ENCODE results near the gene TEX36. TPM values are rescaled to one million over a fixed set of nuclear protein-coding genes. Genes with fewer than 3 reads are reported as not detected.
A peak's percentile ranks its signal among the peaks of the same experiment; 100 is the strongest.
"Not testable (repeated sequence)": the region's sequence is repeated elsewhere in the genome, so short reads cannot be mapped to it uniquely, and the experiment has no call there.

Gene TEX36, protein sequence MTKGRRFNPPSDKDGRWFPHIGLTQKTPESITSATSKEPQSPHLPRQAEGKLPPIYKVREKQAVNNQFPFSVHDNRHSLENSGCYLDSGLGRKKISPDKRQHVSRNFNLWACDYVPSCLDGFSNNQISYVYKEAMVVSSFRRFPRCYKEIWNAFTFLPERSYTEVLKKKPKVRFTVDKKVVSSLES
- not detected in 2 replicates for total RNA-seq

DNA sequence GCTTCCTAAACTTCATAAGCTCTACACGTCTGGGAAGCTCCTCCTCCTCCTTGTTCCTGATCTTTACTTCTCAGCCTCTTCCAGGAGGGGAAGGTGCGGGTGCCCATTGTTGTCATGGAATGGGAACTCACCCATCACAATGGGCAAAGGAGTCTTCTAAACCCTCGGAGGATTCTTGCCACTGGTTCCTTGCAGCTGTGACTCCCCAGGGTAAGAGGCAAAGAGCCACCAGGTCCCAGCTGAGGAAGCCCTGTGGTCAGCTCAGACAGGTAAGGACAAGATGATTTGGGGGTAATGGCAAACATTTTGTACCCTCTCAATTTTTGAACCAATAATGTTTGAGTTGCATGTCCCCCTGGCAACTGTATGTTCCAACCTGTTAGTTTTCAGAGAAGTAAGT lies at the start of gene TEX36:
TSS of gene TEX36 (minus strand) at position 101 of the 400 bp plus-strand sequence. CDS start 174 bp downstream, outside the sequence.
- H3K27me3 Mint-ChIP-seq = no peaks in the 10 kb centered on the region
- H3K27ac Mint-ChIP-seq = no peak within 1 kb of the TSS
- no peaks in the 10 kb centered on the region for H3K36me3 Mint-ChIP-seq (ENCODE audit: low read depth)
- H3K4me3 Mint-ChIP-seq = no peak within 1 kb of the TSS
- H3K9me3 Mint-ChIP-seq = peaks cover 5% of the 10 kb centered on the region
- no peak for DNase-seq
- H3K4me1 Mint-ChIP-seq = no peaks in the 10 kb centered on the region
- intact Hi-C loops (cut with micrococcal nuclease) = no loop called here

DNA sequence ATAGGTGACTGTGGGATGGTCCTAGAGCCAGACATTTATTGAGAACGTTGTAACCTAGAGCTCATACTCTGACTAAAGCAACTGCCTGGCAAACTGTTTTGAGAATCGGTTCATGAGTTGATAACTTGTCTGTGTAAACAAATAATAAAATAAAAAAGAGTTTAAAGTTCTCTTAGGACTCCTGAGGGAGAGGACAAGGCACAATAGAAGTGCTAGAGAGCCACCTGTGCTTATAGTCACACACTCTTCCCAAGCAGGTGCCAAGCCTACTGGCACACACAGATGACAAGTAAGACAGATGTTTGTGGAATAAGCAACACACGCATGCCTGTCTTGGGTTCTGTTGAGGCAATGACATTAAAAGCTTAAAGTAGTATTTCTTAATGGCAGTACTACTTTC lies 44.5 kb upstream of the TEX36 start:
- no peak for DNase-seq
- Mint-ChIP-seq H3K4me1 (peaks cover 7% of the 10 kb centered on the region), H3K9me3 (no peaks in the 10 kb centered on the region), H3K4me3 (no peak overlapping the region), H3K36me3 (ENCODE audit: low read depth) (peaks cover 78% of the 10 kb centered on the region), H3K27me3 (no peaks in the 10 kb centered on the region), H3K27ac (no peak overlapping the region)
- intact Hi-C loops (cut with micrococcal nuclease) = no loop called here

DNA sequence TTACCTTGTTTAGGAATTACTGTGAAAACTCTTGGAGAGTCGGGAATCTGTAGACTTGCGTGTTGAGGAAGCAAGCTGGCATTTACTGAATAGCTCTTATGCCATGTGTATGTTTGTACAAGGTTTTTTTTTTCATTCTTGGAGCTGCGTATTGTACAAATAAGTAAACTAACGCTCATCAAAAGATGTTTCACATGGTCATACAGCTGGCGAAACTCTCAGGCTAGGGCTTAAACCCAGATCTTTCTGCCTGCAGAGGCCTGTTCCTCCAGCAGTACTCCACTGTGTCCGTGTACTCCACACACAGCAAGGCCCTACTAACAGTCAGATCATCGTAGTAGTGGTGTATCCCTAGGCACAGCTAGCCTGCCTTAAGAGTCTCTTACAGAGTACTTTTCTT lies 44.0 kb upstream of the TEX36 start:
- no peak for DNase-seq
- H3K4me3 Mint-ChIP-seq = no peak overlapping the region
- no peaks in the 10 kb centered on the region for H3K27me3 Mint-ChIP-seq
- intact Hi-C loops (cut with micrococcal nuclease) = no loop called here
- no peak overlapping the region for H3K27ac Mint-ChIP-seq
- no peaks in the 10 kb centered on the region for H3K9me3 Mint-ChIP-seq
- peaks cover 78% of the 10 kb centered on the region for H3K36me3 Mint-ChIP-seq (ENCODE audit: low read depth)
- H3K4me1 Mint-ChIP-seq = peaks cover 9% of the 10 kb centered on the region

DNA sequence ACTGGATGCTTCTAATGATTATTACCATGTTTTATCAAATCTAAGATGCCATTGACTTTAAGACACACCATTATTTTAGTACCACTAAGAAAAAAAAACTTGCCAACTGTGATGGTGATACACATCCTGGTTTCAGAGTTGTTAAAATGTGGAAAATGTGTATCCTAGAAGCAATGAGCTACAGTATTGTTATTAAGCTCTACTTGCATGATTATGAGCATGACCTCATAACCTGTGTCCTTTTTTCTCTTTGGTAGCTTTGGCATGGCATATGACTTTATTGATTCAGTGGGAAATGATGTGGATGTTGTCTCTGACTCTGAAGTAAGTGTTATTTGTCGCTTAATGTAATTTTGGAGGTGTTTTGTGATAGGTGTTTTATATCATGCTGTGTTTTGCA lies 39.8 kb upstream of the TEX36 start:
- Mint-ChIP-seq H3K4me3 (no peak overlapping the region), H3K4me1 (peaks cover 18% of the 10 kb centered on the region), H3K36me3 (ENCODE audit: low read depth) (peaks cover 57% of the 10 kb centered on the region), H3K27me3 (no peaks in the 10 kb centered on the region), H3K9me3 (no peaks in the 10 kb centered on the region), H3K27ac (peak overlapping the region; percentile 55)
- DNase-seq = no peak
- intact Hi-C loops (cut with micrococcal nuclease) = no loop called here

DNA sequence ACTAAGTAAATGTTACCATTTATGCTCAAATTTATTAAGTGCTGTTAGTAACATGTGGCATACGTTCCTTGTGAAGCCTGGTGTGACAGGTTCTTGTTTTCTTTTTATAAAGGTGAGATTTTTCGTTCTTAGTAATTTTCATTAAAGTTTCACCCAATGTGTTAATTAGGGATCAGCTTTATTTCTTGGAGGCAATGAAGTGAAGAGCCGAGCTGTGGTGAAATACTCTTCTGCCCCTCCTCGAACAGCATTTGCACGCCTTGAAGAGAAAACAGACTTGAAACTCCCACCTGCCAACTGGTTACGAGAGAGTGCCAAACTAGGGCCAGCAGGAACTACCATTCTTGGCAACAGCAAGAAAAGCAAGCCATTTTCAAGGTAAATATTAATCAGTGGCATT lies 38.1 kb upstream of the TEX36 start:
- Mint-ChIP-seq H3K9me3 (no peaks in the 10 kb centered on the region), H3K36me3 (ENCODE audit: low read depth) (peaks cover 41% of the 10 kb centered on the region), H3K4me3 (peak overlapping the region; percentile 98), H3K27ac (peak overlapping the region; percentile 48), H3K4me1 (peaks cover 18% of the 10 kb centered on the region), H3K27me3 (no peaks in the 10 kb centered on the region)
- no peak for DNase-seq
- intact Hi-C loops (cut with micrococcal nuclease) = loop anchor here (2.0 kb wide), 1 partner anchor 14 kb away; no protein-coding TSS in a partner anchor

DNA sequence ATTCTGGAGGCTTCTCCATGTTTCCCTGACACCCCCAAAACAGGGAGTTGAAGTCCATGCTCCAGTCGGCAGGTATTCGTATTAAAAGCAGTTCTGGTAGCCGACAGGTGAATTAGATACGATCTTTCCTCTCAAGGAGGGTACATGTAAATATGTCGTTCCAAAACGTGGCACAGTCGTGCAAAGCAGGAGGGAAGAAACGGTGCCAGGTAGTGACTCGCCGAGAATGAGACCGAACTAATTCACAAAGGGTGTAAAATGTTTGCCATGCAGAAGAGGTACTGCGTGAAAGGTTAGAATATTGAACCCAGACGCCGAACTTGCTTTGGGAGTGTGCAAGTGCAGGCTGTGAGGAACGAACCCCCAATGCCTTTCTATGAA lies 37.0 kb upstream of the TEX36 start:
- DNase-seq = no peak
- Mint-ChIP-seq H3K4me1 (peaks cover 18% of the 10 kb centered on the region), H3K36me3 (ENCODE audit: low read depth) (peaks cover 34% of the 10 kb centered on the region), H3K4me3 (peak overlapping the region; percentile 98), H3K27ac (peak overlapping the region; percentile 96), H3K9me3 (no peaks in the 10 kb centered on the region), H3K27me3 (no peaks in the 10 kb centered on the region)
- intact Hi-C loops (cut with micrococcal nuclease) = loop anchor here (2.0 kb wide), 1 partner anchor 15 kb away; no protein-coding TSS in a partner anchor

DNA sequence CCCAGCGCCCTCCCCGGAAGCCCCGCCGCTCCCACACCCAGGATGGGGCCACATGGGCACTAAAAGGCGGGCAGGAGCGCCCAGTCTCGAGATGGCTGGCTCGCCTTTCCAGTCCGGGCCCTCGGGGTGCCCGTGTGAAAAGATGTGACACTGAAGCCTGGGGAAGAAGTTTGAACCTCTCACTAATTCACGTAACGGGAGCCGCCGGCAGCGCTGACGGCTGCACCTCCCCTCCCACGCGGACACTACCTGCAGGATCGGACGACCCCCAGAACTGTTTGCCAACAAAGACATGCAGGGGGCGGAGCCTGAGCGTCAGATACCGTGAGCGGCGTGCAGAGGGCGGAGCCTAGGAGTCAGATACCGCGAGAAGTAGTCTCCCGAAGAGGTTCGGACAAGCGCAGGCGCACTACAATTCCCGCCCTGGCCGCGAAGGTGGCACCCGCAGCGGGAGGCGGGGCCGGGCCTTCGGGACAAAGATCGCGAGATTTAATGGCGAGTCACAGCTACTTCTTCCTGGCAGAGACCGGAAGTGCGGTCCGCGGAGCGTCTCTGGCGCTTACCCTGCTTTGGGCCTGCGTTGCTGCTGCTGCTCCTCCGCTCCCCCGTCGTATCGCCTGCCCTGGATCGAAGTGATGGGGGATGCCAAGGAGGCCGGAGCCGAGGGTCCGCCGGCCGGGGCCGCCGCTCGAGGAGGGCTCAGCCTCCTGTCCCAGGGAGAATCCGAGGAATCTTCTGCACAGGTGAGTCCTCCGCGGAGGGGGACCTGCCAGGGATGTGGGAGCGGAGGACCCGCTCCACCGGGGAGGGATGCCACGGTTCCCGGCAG lies 36.4 kb upstream of the TEX36 start, which contains the start of gene EDRF1:
TSS of gene EDRF1 (plus strand) at position 537 of the 829 bp plus-strand sequence. CDS start at position 636, 99 bp downstream.
- peak; percentile 100 for DNase-seq
- no peaks in the 10 kb centered on the region for H3K9me3 Mint-ChIP-seq
- peaks cover 28% of the 10 kb centered on the region for H3K36me3 Mint-ChIP-seq (ENCODE audit: low read depth)
- intact Hi-C loops (cut with micrococcal nuclease) = loop anchor here (1.0 to 5.0 kb wide), 5 partner anchors 15 to 927 kb away; partner anchors contain the start of genes BCCIP, EEF1AKMT2, FANK1 and UROS
- H3K27ac Mint-ChIP-seq = peak within 1 kb of the TSS; percentile 96
- no peaks in the 10 kb centered on the region for H3K27me3 Mint-ChIP-seq
- peak within 1 kb of the TSS; percentile 98 for H3K4me3 Mint-ChIP-seq
- peaks cover 18% of the 10 kb centered on the region for H3K4me1 Mint-ChIP-seq

DNA sequence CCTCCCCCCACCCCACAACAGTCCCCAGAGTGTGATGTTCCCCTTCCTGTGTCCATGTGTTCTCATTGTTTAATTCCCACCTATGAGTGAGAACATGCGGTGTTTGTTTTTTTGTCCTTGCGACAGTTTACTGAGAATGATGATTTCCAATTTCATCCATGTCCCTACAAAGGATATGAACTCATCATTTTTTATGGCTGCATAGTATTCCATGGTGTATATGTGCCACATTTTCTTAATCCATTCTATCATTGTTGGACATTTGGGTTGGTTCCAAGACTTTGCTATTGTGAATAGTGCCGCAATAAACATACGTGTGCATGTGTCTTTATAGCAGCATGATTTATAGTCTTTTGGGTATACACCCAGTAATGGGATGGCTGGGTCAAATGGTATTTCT lies 31.8 kb upstream of the TEX36 start:
- not testable (repeated sequence) for H3K27ac Mint-ChIP-seq; H3K36me3 Mint-ChIP-seq (ENCODE audit: low read depth); H3K4me1 Mint-ChIP-seq; H3K27me3 Mint-ChIP-seq; DNase-seq; H3K9me3 Mint-ChIP-seq; H3K4me3 Mint-ChIP-seq
- intact Hi-C loops (cut with micrococcal nuclease) = loop anchor here (5.0 kb wide), 1 partner anchor 922 kb away; the partner anchor contains the start of gene EEF1AKMT2

DNA sequence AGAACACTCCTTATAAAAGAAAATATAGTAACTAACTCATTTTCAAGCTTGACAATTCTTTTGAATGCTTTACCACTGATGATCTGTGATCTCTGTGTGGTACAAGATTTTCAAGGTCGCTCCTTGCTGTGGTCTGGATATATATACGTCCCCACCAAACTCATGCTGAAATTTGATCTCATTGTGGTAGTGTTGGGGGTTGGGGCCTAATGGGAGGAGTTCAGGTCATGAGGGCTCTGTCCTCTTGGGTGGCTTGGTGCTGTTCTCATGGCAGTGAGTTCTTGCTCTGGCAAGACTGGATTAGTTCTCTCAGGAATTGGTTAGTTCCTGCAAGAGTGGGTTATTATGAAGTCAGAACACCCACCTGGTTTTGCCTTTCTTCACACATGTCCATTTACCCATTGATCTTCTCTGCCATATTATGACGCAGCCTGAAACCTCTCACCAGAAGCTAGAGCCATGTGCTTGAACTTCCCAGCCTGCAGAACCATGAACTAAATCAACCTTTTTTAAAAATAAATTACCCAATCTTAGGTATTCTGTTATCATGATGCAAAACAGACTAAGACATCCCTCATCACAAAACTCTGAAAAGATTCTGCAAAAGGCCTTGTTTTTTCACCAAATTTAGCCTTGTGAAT lies 28.3 kb upstream of the TEX36 start:
- no peak for DNase-seq
- intact Hi-C loops (cut with micrococcal nuclease) = no loop called here
- Mint-ChIP-seq H3K36me3 (ENCODE audit: low read depth) (no peaks in the 10 kb centered on the region), H3K9me3 (peaks cover 8% of the 10 kb centered on the region), H3K4me3 (no peak overlapping the region), H3K27me3 (peaks cover 16% of the 10 kb centered on the region), H3K27ac (no peak overlapping the region), H3K4me1 (peaks cover 2% of the 10 kb centered on the region)

DNA sequence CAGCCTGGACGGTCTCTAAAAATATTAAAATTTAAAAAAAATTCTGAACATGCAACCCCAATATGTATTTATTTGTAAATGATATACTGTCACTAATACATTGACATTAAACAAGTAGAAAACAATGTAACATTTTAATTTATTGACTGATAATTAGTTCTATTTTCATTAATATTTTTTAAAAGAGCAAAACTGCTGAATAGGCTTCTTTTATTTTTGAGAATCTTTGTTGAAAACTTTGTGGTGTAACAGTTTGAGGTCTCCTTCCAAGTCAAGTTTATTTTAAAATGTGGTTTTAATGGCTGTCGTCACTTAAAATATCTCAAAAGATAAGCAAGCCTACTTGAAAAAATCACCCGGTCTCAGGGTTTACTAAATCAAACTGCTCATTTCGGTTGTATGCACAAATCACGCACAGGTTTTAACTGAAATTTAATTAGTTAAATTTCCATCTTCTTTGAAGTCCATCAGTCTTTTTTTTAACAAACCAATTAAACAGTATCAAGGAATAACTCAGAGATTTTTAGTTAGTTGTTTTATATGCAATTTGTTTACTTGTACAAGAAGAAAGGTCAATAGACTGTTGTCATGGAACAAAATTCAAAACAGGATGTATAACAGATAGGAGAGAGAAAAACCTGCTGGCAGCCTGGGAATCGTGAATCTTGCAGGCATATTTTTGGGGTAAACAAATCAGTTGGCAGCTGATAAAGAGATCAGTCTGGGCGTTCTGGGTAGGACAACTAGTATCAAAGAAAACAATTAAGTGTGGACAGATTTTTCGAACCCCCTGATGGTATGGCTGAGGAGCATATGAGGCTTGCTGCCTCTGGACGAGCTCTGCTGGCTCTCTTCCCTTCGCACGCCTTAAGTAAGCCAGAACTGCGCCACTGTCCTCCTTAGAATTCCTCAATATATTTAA lies 26.9 kb upstream of the TEX36 start:
- H3K36me3 Mint-ChIP-seq (ENCODE audit: low read depth) = no peaks in the 10 kb centered on the region
- peaks cover 16% of the 10 kb centered on the region for H3K27me3 Mint-ChIP-seq
- H3K9me3 Mint-ChIP-seq = peaks cover 8% of the 10 kb centered on the region
- intact Hi-C loops (cut with micrococcal nuclease) = no loop called here
- H3K4me3 Mint-ChIP-seq = no peak overlapping the region
- H3K4me1 Mint-ChIP-seq = peaks cover 2% of the 10 kb centered on the region
- H3K27ac Mint-ChIP-seq = no peak overlapping the region
- no peak for DNase-seq

DNA sequence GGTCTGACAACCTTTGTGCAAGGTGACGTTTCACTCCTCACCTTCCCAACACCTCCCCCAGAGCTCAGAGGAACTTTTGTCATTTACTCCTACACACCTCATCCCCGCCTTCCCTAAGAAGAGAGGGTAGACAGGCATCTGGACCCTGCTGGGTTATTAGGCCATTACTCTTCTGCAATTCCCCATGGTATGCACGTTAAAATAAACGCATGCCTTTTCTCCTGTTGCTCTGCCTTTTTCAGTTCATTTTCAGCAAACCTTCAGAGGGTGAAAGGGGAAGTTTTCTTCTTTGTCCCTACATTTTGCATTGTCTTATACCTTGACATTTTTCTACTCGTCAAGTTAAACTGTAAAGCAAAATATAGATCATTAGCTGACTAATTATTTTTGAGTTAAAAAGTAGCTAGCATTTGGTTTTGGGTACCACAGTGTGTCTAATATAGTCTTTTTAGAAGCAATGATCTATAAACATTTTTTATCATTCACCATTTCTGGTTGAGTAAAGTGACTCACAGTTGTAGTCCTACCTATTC lies 26.1 kb upstream of the TEX36 start:
- peaks cover 2% of the 10 kb centered on the region for H3K4me1 Mint-ChIP-seq

DNA sequence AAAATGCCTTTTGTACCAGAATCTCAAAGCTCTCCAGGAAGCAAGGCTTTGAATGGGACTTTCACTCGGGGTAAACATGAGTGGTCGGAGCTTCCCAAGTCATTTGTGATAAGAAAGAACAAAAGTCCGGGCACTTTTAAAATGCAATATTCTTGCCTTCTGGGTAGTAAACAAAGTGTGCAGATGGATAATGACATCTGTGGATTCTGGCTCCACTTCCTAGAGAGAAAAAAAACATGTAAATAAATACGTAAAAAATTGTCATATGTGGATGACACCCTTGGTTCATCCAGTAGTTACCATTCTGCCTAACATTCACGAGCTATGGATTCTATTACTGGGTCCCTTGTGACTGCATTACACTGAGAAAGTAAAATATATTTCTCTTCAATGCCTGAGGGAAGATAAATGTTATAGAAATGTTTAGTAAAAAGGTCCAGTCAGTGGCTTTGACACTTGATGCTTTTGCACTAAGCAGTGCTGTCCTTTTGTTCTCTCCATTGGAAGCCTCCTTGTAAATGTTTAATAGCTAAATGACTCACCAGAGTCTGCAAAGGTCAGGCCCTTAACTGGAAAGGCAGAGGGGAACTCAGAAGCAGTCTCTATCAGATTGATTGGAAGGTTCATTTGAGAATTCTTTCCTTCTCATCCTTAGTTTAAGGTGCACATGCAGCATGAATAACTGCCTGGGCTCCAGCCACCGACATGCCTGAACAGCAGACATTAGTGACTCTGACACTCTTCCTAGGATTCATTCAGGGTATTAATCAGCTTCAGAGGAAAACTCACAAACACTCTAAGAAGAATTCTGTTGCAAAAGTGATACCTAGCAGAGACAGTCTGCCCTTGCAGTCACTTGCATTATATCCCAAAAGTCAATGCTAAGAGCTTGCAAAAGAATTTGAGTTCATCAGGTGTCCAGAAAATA lies 24.8 kb upstream of the TEX36 start:
- Mint-ChIP-seq H3K4me3 (no peak overlapping the region), H3K27me3 (peaks cover 16% of the 10 kb centered on the region), H3K36me3 (ENCODE audit: low read depth) (no peaks in the 10 kb centered on the region), H3K27ac (no peak overlapping the region), H3K9me3 (peaks cover 2% of the 10 kb centered on the region), H3K4me1 (peaks cover 2% of the 10 kb centered on the region)
- intact Hi-C loops (cut with micrococcal nuclease) = no loop called here
- DNase-seq = no peak

More for the DNA sequence above, 26.1 kb upstream of the TEX36 start:
- Mint-ChIP-seq H3K36me3 (ENCODE audit: low read depth) (no peaks in the 10 kb centered on the region), H3K4me3 (no peak overlapping the region), H3K27me3 (peaks cover 16% of the 10 kb centered on the region), H3K9me3 (peaks cover 6% of the 10 kb centered on the region), H3K27ac (no peak overlapping the region)
- no peak for DNase-seq
- intact Hi-C loops (cut with micrococcal nuclease) = no loop called here
